Lung (tissue), 12 donors: Measurements from ENCODE around the gene USP16. TPM values are rescaled to one million over a fixed set of nuclear protein-coding genes. Genes with fewer than 3 reads are reported as not detected.

Experiments used
- ATAC-seq: fragments of 200-7000 bp; cut with Tn5 transposase; one replicate; pipeline ENCODE4 v1.9.1; 2020; ENCODE audit warnings: moderate number of reproducible peaks; ENCODE audit not compliant: insufficient read depth, low FRiP score
- DNase-seq, 3 donors: peaks; one replicate each; pipeline ENCODE4 v3.0.0-alpha.2; 2013 to 2017
- H3K27ac ChIP-seq, 2 donors: one replicate each; pipeline ENCODE4 v1.5.1; 2013; ENCODE audit warnings: mild to moderate bottlenecking in 2 of 2, moderate library complexity in 2 of 2, control low read depth in 1 of 2, inconsistent platforms in 1 of 2, low read depth in 1 of 2, low read length in 1 of 2
- H3K27me3 ChIP-seq, 3 donors: one replicate each; pipeline ENCODE4 v1.5.1; 2013; ENCODE audit warnings: low read length in 2 of 3; ENCODE audit not compliant: control insufficient read depth in 3 of 3, insufficient read depth in 3 of 3
- H3K36me3 ChIP-seq, 4 donors: one replicate each; pipeline ENCODE4 v1.5.1; 2013; ENCODE audit warnings: low read length in 4 of 4, mild to moderate bottlenecking in 1 of 4, moderate library complexity in 1 of 4; ENCODE audit not compliant: control insufficient read depth in 4 of 4, insufficient read depth in 4 of 4
- H3K4me1 ChIP-seq, 5 donors: one replicate each; pipeline ENCODE4 v1.5.1; 2013; ENCODE audit warnings: low read length in 5 of 5, mild to moderate bottlenecking in 2 of 5, moderate library complexity in 1 of 5; ENCODE audit not compliant: control insufficient read depth in 5 of 5, insufficient read depth in 5 of 5
- H3K4me3 ChIP-seq: one replicate; pipeline ENCODE4 v1.5.1; 2013; ENCODE audit warnings: mild to moderate bottlenecking, control low read depth, moderate library complexity
- H3K9ac ChIP-seq, 2 donors: one replicate each; pipeline ENCODE4 v1.5.1; 2013; ENCODE audit warnings: low read length in 2 of 2, control low read depth in 1 of 2; ENCODE audit not compliant: insufficient read depth in 1 of 2
- H3K9me3 ChIP-seq, 4 donors: one replicate each; pipeline ENCODE4 v1.5.1; 2013; ENCODE audit warnings: low read length in 3 of 4, mild to moderate bottlenecking in 1 of 4, moderate library complexity in 1 of 4; ENCODE audit not compliant: control insufficient read depth in 4 of 4, insufficient read depth in 3 of 4
- CTCF ChIP-seq: IDR thresholded peaks from 2 replicates; pipeline ENCODE4 v1.5.1; 2012; ENCODE audit warnings: mild to moderate bottlenecking; ENCODE audit errors: control extremely low read depth, extremely low read depth
- WGBS, 2 donors: extraction: QIAGEN DNeasy Blood & Tissue Kit; methylation state at CpG; one replicate each; pipeline ENCODE4 v1.1.7; 2013; 5-methylcytosine and 5-hydroxymethylcytosine counted together
- polyA plus RNA-seq, 2 donors: library from polyadenylated mRNA; stranded (reverse); fragments of 200-250 nt; gene quantifications; one replicate each; pipeline ENCODE4 v1.2.1, GENCODE V29; 2013
- total RNA-seq, 2 donors: library from RNA; depleted of rRNA in 1 of 2; stranded (reverse); fragments of >200 nt in 1 of 2; gene quantifications; one replicate each; pipeline ENCODE4 v1.2.1, GENCODE V29; 2014 to 2021
- donor health status: control.
- donor health status: control.
- donor health status: Bipolar disorder and iron deficiency.
- donor health status: healthy.
- donor health status: DM: yes; HTN: yes; CAD: no.

USP16 gene
- total and polyA plus RNA-seq, 4 donors: 22.7 to 42.3 (median 28.5) TPM

DNA sequence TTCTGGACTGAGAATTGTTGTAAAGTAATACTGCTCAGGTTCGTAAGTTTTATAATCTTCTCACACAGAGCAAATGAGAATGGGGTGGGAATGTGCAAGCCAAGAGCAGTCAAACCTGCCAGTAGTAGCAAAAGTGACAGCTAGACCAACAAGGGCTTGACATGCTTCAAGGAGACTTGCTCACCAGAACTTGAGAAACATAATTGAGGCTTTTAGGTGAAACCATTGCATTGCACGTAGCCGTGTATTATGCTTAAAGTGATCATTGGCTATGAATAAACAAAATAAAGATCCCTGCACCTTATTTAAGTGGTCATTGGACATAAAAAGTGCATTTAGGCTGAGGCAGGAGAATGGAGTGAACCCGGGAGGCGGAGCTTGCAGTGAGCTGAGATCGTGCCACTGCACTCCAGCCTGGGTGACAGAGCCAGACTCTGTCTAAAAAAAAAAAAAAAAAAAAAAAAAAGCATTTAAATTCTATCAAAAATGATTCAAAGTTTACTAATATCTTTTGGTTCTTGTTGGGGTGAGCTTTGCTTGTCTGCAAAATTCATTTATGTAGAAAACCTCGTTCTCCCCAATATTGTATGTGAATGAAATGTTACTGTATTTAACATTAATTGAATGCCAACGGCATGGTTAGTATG, 60.8 kb downstream of the USP16 start:
- no peaks in the 10 kb centered on the region for H3K27me3 ChIP-seq
- H3K4me3 ChIP-seq: no peak overlapping the region
- H3K36me3 ChIP-seq: no peaks in the 10 kb centered on the region
- H3K9ac ChIP-seq: no peak overlapping the region
- WGBS, 2 donors: 91% methylated on average over 8 of the region's 8 CpGs
- no peak overlapping the region for H3K27ac ChIP-seq
- H3K9me3 ChIP-seq: no peaks in the 10 kb centered on the region
- no peak for TF ChIP-seq CTCF
- H3K4me1 ChIP-seq: peaks cover 0 to 7% (median 4%) of the 10 kb centered on the region in 5 donors
- ATAC-seq (no peak), DNase-seq (no peak)

DNA sequence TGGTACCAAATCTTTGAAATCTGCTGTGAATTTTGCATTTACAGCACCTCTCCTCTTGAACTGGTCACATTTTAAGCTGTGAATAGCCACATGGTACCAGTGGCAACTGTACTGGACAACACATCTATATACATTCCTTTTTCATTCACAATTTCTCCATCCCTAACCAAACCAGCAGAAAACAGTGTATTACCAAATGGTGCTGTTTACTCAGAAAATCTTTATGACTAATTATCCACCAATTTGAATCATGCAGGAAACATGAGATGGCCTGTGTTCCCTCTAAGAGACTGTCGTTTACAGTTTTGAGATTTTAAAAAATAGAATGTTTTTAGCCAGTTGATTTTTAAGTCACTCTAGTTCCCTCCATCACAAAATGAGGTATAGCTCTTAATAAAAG, 66.6 kb downstream of the USP16 start:
- Histone ChIP-seq H3K4me1 (peaks cover 0 to 7% (median 2%) of the 10 kb centered on the region in 5 donors), H3K9ac (no peak overlapping the region), H3K9me3 (no peaks in the 10 kb centered on the region), H3K36me3 (peaks cover 0 to 4% (median 0%) of the 10 kb centered on the region in 4 donors), H3K4me3 (no peak overlapping the region), H3K27me3 (no peaks in the 10 kb centered on the region), H3K27ac (no peak overlapping the region)
- 54 to 67% methylated on average over 1 of the region's 1 CpG for WGBS, 2 donors
- no peak for TF ChIP-seq CTCF
- DNase-seq (no peak), ATAC-seq (no peak)

- no peak overlapping the region for H3K27ac ChIP-seq
- ATAC-seq: no peak
Observed at GRCh38 chr21:29092102-29092959, 67.9 kb downstream of the USP16 start.

More at GRCh38 chr21:29092102-29092959, 67.9 kb downstream of the USP16 start:
- 70 to 75% methylated on average over 9 of the region's 9 CpGs for WGBS, 2 donors
- Histone ChIP-seq H3K36me3 (peaks cover 0 to 4% (median 0%) of the 10 kb centered on the region in 4 donors), H3K27me3 (no peaks in the 10 kb centered on the region), H3K4me3 (no peak overlapping the region), H3K4me1 (peaks cover 0 to 7% (median 0%) of the 10 kb centered on the region in 5 donors), H3K9ac (no peak overlapping the region), H3K9me3 (no peaks in the 10 kb centered on the region)
- TF ChIP-seq CTCF: no peak
- no peak for DNase-seq
